GM12875 (cell line): ENCODE measurements around the gene PCDHB5.
A peak's percentile ranks its signal among the peaks of the same experiment; 100 is the strongest.
"Not testable (repeated sequence)": the region's sequence is repeated elsewhere in the genome, so short reads cannot be mapped to it uniquely, and the experiment has no call there.

ENCODE experiments used
- H3K4me3 ChIP-seq: one replicate; pipeline ENCODE4 v1.5.1; 2011; ENCODE audit warnings: low read depth, low read length, control low read depth
- TF ChIP-seq, protein P1 (sequence below): IDR thresholded peaks from 2 replicates; pipeline ENCODE4 v1.5.1; 2011; ENCODE audit warnings: low read depth, mild to moderate bottlenecking, control low read depth, inconsistent platforms, low read length, moderate library complexity, borderline replicate concordance; ENCODE audit not compliant: insufficient read depth

PCDHB5 gene

DNA sequence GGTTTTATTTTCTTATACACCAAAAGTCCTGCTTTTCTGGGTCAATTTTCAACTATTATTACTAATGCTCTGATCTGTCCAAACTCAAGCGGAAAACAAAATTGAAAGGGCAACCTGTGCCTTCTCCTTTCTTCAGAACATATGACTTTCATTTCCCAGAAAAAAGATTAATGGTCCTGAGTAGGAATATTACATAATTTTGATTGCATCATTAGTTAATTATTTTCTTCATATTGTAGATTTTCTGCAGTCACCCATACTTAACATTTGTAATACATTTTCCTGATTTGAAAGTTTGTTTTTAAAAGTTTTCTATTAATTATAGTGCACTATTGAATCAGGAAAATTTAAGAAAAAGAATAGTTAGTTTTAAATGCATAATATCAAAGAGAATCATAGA, 40.9 kb downstream of the PCDHB5 start:
- TF ChIP-seq, protein P1, sequence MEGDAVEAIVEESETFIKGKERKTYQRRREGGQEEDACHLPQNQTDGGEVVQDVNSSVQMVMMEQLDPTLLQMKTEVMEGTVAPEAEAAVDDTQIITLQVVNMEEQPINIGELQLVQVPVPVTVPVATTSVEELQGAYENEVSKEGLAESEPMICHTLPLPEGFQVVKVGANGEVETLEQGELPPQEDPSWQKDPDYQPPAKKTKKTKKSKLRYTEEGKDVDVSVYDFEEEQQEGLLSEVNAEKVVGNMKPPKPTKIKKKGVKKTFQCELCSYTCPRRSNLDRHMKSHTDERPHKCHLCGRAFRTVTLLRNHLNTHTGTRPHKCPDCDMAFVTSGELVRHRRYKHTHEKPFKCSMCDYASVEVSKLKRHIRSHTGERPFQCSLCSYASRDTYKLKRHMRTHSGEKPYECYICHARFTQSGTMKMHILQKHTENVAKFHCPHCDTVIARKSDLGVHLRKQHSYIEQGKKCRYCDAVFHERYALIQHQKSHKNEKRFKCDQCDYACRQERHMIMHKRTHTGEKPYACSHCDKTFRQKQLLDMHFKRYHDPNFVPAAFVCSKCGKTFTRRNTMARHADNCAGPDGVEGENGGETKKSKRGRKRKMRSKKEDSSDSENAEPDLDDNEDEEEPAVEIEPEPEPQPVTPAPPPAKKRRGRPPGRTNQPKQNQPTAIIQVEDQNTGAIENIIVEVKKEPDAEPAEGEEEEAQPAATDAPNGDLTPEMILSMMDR, result no peak
- no peak overlapping the region for H3K4me3 ChIP-seq

DNA sequence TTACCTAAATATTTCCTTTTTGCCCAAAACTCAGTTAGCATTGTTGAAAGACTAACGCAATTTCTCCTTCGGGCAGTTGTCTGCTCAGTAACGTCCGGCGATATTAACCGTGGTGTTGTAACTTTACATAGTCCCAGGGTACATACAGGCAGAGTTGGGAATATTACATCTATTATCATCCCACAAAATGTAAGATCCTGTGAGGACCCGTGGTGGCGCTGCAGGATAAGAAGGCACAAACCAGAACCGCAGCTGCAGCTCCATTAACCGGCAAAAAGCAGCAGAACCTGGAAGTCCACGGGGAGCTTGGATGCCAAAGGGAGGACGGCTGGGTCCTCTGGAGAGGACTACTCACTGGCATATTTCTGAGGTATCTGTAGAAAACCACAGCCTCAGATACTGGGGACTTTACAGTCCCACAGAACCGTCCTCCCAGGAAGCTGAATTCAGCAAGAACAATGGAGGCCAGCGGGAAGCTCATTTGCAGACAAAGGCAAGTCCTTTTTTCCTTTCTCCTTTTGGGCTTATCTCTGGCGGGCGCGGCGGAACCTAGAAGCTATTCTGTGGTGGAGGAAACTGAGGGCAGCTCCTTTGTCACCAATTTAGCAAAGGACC, 42.7 kb downstream of the PCDHB5 start, which contains the start of gene PCDHB8:
Gene PCDHB8 (plus strand): TSS at position 214 of the 615 bp plus-strand sequence. CDS start 245 bp downstream, at position 459.
- not testable (repeated sequence) for H3K4me3 ChIP-seq

DNA sequence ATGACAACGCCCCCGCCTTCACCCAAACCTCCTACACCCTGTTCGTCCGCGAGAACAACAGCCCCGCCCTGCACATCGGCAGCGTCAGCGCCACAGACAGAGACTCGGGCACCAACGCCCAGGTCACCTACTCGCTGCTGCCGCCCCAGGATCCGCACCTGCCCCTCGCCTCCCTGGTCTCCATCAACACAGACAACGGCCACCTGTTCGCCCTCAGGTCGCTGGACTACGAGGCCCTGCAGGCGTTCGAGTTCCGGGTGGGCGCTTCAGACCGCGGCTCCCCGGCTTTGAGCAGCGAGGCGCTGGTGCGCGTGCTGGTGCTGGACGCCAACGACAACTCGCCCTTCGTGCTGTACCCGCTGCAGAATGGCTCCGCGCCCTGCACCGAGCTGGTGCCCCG, 44.4 kb downstream of the PCDHB5 start:
- H3K4me3 ChIP-seq, result not testable (repeated sequence)

DNA sequence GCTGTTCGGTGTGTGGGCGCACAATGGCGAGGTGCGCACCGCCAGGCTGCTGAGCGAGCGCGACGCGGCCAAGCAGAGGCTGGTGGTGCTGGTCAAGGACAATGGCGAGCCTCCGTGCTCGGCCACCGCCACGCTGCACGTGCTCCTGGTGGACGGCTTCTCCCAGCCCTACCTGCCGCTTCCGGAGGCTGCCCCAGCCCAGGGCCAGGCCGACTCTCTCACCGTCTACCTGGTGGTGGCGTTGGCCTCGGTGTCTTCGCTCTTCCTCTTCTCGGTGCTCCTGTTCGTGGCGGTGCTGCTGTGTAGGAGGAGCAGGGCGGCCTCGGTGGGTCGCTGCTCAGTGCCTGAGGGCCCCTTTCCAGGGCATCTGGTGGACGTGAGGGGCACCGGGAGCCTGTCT, 44.9 kb downstream of the PCDHB5 start:
- not testable (repeated sequence) for H3K4me3 ChIP-seq

DNA sequence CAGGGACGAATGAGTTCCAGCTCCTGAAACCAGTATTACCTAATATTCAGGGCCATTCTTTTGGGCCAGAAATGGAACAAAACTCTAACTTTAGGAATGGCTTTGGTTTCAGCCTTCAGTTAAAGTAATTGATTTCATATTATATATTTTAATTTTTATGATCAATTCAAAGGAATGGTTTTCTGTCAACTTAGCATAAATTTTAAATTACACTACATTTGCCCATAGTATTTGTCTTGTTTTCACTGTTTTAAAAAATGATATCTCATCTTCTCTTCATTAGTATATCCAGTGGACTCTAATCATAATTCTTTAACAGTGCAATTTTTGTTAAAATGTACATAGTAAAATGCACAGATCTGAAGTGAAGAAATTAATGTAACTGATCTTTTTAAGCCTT, 45.3 kb downstream of the PCDHB5 start:
- TF ChIP-seq, protein P1, result no peak
- H3K4me3 ChIP-seq, result no peak overlapping the region

DNA sequence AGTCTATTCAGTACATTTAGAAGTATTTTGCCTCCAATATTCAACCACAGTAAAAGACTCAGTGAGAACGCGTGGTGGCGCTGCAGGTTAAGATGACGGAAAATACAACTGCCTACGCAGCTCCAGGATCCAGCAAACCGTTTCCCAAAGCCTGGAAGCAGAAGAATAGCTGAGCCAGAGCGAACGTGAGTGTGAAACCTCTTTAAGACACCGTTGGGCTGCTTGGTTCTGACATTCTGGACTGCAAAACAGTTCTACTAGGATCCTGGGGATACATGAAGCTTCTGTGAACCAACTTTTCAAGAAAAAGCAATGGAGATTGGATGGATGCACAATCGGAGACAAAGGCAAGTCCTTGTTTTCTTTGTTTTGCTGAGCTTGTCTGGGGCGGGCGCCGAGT, 47.2 kb downstream of the PCDHB5 start, which contains the start of gene PCDHB16:
Gene PCDHB16 (plus strand): TSS at position 140 of the 400 bp plus-strand sequence. CDS start 173 bp downstream, at position 313.
- TF ChIP-seq, protein P1, result no peak
- H3K4me3 ChIP-seq, result no peak within 1 kb of the TSS

DNA sequence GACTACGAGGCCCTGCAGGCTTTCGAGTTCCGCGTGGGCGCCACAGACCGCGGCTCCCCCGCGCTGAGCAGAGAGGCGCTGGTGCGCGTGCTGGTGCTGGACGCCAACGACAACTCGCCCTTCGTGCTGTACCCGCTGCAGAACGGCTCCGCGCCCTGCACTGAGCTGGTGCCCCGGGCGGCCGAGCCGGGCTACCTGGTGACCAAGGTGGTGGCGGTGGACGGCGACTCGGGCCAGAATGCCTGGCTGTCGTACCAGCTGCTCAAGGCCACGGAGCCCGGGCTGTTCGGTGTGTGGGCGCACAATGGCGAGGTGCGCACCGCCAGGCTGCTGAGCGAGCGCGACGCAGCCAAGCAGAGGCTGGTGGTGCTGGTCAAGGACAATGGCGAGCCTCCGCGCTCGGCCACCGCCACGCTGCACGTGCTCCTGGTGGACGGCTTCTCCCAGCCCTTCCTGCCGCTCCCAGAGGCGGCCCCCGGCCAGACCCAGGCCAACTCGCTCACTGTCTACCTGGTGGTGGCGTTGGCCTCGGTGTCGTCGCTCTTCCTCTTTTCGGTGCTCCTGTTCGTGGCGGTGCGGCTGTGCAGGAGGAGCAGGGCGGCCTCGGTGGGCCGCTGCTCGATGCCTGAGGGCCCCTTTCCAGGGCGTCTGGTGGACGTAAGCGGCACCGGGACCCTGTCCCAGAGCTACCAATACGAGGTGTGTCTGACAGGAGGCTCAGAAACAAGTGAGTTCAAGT, 49.3 kb downstream of the PCDHB5 start:
- not testable (repeated sequence) for H3K4me3 ChIP-seq

DNA sequence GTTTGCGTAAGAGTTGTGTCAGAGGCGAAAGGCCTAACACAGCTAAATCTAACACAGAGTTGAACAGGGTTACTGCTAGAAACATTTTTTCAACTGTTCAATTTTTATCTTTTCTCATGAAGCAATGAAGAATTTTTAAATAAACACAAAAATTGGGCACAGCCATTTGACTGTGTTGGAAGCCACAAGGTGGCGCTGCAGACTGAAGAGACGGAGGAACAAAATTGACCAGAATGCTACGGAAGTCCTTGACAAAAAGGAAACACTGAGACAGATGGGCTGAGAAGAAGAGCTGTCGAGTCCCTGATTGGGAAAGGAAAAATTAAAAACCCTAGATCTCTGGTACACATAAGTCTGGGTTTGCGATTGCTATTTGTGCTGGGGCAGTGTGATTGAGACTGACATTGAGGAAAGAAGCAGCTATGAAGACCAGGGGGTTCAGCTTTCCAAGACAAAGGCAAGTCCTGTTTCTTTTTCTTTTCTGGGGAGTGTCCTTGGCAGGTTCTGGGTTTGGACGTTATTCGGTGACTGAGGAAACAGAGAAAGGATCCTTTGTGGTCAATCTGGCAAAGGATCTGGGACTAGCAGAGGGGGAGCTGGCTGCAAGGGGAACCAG, 52.0 kb downstream of the PCDHB5 start, which contains the start of gene PCDHB9:
Gene PCDHB9 (plus strand): TSS at position 265 of the 616 bp plus-strand sequence. CDS start 158 bp downstream, at position 423.
- TF ChIP-seq, protein P1, result peak; percentile 18; the same call in 1 of the 2 replicates
- H3K4me3 ChIP-seq, result no peak within 1 kb of the TSS
